HG02759 (cell line): Measurements from ENCODE around the gene RADX.

ENCODE experiments used
- ATAC-seq: cut with Tn5 transposase; IDR thresholded peaks from one replicate; pipeline ENCODE4 v1.9.1; 2021; ENCODE audit warnings: mild to moderate bottlenecking, moderate library complexity; ENCODE audit not compliant: unreplicated experiment

Gene RADX

DNA sequence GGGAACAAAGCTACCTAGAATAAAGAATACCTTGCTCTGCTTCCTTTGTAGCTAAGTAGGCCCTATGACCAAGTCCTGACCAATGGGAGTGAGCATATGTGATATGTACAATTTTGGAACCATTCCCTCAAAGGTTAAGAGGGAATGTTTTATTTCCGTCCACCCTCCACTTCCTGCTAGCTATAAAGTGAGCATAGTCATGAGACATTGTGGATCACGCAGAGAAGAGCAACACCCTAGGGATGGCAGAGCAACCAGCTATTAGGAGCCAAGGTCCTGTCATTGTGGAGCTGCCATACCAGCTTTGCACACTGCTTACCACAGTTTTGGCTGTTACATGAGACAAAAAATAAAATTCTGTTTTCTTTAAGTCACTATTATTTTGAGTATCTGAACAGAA, 68.9 kb downstream of the RADX start:
- no peak for ATAC-seq

GRCh38 chrX:106684207-106684606, 72.4 kb downstream of the RADX start:
- no peak for ATAC-seq

DNA sequence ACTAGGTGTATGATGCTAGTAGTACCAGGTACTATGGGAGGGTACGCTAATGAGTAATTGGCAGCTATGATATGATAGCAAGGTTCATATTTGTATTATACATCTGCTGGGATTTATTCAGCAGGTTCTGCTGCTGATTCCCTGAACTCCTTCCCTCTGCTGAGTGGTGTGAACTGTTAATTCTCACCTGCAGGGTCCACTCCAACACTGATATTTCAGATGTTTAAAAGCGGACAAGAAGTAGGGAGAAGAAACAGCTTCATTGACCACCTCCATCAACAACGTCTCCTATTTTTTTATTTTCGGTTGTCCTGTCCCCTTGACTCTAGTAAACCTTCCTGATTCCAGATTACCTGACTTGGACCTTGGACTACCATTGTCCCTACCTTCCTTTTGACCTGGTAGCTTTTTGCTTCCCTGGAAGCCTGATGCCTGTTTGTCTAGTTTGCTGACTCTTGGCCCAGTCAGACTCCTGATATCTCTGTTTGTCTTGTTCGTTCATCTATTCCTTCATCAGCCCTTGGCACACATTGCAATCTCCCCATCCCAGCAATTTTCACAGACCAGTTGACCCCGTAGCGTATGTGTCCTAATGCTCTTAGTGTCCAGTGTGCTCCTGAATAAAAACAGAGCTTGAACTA, 80.8 kb downstream of the RADX start:
- ATAC-seq: no peak

- ATAC-seq: no peak
Observed at GRCh38 chrX:106696502-106696901, 84.7 kb downstream of the RADX start.

GRCh38 chrX:106698693-106699092, 86.9 kb downstream of the RADX start:
- no peak for ATAC-seq

DNA sequence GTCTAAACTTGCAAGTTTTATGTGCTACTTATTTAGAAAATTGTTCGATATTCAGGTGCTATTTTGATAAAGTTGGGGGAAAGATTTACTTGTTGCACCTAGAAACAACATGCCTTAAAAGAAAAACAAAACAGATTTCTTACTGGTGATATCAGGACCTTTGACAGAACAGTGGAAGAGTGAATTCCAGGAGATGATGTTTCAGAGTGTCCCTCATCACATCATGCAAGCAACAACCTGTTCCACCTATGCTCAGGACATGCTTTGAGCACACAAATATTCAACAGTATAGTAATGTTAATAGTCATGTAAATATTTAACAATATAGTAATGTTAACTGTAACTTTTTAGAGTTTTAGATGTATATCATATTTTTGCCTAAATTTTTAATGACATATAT, 90.9 kb downstream of the RADX start:
- no peak for ATAC-seq

DNA sequence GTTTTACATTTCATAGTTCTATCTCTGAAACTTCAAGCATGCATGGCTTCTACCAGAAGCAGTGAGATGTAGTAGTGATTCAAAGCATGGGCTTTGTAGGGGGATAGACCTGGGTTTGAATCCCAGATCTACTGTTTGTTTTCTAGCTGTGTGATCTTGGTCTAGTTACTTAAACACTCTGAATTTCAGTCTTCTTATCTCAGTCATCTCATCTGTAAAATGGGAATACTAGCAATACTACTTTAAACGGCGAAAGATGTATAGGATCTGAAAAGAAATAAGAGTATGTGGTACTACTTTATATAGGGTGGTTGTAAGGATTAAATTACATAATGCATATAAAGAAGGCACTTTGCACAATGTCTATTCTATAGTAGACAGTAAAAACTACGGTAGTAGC, 94.7 kb downstream of the RADX start:
- no peak for ATAC-seq

DNA sequence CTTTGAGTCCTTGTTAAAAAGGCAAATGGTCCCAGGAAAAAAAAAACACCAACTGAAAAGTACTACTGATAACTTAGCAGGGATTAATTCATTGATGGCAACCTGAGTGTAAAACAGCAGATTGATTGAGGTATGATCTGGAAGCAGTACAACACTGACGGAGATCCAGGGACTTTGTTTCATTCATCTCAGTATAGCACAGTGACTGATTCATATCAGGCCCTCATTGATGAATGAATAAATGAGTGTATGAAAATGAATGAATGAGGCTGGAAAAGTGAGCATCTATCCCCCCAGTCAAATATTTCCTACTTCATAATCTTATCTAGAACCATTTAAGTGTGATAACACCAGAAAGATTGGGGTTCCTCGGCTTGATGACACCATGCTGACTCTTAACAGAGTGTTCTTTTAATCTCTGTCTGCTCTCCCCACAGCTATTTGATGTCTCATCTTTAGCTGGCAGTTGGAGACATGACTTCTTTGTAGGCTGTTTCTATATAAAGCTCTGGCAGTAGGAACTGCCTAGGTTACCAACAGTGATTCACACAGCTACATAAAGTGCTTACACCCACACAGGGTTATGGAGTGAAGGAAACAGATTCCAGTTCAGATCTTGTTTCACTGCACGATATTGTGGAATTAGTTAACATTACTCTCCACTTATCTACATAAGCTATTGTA, 96.1 kb downstream of the RADX start:
- ATAC-seq: no peak

DNA sequence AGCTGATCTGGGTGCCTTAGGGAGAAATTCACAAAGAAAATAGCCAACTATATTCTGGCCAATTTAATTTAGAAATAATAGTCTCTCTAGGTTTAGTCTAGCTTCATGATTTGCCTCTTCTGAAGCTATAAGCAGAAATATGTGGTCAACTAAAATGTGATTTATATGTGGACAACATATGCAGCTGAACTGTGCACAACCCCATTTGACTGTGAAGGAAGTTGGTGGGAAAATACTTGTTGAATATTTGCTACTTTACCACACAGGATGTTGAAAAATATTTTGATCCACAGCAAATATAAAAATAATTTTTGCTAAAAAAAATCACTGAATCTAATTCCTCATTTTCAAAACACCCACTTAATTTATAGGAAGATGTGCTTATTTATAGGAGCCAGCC, 99.0 kb downstream of the RADX start:
- no peak for ATAC-seq

- ATAC-seq: no peak
Observed at GRCh38 chrX:106711375-106711774, 99.6 kb downstream of the RADX start.

DNA sequence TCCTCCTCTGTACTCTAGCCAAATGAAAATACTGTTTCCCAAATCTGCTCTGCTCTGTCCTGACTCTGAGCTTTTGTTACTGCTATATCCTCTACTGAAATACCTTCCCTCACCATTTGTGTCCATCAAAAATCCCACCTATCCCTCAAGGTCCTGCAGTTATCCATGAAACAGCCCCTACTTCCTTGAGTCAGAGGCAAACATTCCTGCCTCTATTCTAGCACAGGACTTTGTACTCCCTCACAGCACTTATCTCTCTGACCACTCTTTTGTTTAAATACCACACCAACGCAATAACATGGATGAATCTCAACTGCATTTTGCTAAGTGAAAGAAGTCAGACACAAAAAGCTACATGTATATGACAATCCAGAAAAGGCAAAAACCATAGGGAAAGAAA, 104.2 kb downstream of the RADX start:
- ATAC-seq: no peak

DNA sequence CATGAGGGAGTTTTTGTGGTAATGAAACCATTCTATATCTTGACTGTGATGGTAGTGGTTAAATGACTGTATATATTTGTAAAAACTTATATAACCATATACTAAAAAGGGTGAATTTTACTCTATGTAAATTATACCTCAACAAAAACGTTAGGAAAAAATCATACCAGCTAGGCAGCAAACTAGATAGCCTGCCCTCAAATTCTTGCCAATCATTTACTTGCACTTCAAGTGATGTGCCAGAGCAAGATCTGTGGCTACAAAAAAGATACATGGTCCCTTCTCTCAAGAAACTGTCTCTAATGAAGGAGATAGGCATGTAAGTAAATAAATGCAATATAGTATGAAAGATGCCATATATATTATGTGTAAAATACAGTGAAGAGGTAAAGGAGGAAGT, 104.7 kb downstream of the RADX start:
- no peak for ATAC-seq

- no peak for ATAC-seq
Observed at GRCh38 chrX:106718709-106719108, 106.9 kb downstream of the RADX start.

DNA sequence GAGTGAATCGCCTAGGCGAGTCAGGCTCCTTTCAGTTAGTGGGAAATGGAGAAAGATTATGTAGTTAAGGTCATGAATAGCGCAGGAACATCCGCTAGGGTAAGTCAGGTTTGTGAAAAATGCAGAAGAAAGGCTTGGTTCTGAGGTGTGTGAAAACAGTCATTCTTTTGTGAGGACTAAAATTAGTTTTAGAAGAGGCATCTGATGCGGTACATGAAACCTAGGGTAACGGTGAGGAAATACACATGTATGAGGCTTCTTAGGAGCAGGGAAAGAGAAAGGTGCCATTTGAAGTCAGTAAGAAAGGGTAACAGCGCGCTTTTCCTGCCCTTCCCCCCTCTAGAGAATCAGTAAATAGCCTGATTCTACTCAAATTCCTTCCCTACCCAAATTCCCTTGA, 114.2 kb downstream of the RADX start:
- ATAC-seq: no peak

DNA sequence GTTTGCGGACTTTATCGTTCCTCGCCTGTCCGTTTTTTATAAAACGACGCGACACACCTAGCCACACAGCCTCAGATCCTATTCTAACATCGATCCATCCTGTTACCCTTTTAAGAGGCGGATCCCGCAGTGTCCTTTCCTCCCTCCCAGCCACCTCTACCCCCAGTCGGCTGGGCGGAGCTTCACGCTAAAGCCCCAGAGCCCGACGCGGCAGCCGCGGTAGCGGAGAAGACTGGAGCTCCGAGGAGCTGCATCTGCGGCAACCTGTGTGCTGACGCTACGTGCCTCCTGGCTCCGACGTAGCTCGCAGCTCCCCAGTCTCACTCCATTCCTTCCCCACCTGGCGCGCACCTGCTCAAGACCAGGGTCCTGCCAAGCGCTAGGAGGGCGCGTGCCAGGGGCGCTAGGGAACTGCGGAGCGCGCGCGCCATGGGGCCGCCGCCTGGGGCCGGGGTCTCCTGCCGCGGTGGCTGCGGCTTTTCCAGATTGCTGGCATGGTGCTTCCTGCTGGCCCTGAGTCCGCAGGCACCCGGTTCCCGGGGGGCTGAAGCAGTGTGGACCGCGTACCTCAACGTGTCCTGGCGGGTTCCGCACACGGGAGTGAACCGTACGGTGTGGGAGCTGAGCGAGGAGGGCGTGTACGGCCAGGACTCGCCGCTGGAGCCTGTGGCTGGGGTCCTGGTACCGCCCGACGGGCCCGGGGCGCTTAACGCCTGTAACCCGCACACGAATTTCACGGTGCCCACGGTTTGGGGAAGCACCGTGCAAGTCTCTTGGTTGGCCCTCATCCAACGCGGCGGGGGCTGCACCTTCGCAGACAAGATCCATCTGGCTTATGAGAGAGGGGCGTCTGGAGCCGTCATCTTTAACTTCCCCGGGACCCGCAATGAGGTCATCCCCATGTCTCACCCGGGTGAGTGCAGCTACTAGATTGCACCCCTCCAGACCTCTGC, 115.0 kb downstream of the RADX start, which contains the start of gene RNF128:
Gene RNF128, plus strand, starts transcription at position 217 of the 953 bp plus-strand sequence. Its CDS starts 213 bp downstream, at position 430.
- ATAC-seq: peak; percentile 72

DNA sequence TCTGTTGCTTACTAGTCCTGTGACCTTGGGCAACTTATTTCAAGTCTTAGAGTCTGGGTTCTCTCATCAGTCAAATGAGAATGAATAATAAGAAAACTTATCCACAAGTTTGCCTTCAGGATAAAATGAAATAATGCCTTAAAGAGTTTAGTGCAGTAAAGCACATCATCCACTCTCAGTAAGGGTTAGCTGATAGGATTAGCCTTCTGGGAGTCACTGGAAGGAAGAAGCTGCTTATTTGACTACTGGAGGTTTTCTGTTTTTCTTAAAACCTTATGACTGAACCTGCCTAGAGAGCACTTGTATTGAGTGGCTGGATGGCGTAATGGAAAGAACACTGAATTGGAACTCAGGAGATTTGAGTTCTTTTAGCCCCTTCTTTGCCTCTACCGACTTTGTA, 116.6 kb downstream of the RADX start:
- no peak for ATAC-seq
